NCI-H1092 (cell line): ENCODE measurements around the gene TP53AIP1.
A peak's percentile ranks its signal among the peaks of the same experiment; 100 is the strongest.

Experiments used
- DNase-seq: peaks from one replicate; lab custom pipeline; 2025; lab: John Stamatoyannopoulos, UW

Gene TP53AIP1, protein sequence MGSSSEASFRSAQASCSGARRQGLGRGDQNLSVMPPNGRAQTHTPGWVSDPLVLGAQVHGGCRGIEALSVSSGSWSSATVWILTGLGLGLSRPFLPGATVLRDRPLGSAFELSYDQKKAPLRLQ

DNA sequence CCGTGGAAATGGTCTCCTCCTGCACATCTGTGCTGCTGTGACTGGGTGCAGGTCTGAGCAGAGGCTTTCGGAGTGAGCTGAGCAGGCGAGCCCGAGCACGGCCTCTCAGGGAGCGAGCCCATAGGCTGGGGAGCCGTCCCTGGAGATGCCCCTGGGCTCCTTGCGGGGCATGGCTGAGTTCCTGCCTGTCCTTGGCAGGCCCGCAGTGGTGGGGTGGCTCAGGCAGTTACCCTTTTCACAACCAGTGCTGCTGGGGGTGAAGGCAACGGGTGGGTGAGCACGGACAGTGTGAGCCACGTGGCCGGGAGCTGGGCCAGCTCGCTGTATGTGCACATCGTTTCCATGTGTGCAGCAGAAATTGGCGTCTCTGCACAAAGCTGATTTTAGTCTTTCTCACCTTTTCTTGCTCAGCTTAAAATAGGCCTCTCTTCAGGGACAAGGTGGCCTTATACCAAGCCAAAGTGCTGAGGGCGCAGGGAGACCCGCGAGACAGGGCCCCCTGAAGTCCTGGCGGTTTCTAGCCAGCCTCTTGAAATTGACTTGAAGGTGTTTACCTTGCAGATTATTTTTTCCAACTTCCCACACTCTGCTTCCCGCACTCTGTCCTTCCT lies at the start of gene TP53AIP1:
TSS of gene TP53AIP1 (minus strand) at position 55 of the 611 bp plus-strand sequence. CDS start 5,053 bp downstream, outside the sequence.
- DNase-seq = no peak

DNA sequence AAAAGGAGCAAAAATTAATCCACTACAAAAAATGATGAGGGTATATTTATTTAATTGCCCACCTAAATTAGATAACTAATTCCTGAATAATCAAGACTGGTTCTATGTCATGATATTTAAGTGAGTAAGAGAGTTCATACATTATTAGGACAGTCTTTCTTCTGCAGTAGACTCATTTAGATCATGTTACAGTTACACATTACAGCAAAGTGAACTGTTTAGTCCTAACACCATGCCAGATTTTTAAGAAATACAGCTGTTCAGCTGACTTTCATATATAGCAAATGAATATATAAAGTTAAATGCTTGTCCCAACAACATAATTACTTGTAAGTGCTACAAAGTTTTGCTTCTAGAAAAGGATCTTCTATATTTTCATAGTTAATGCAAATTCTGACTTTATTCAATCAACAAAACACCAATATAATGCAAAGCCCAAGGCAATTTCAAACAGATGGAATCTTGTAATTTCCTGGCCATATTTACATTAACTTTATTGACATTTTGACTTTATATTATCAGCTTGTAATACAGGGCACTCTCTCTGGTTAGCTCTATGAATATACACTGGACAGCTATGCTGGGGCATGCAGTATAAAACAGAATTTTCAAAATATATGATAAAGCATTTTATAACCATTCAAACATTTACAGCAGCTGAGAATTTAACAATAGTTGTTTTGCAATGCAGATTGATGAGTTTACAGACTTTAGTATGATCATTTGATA lies 45.7 kb upstream of the TP53AIP1 start:
- no peak for DNase-seq

DNA sequence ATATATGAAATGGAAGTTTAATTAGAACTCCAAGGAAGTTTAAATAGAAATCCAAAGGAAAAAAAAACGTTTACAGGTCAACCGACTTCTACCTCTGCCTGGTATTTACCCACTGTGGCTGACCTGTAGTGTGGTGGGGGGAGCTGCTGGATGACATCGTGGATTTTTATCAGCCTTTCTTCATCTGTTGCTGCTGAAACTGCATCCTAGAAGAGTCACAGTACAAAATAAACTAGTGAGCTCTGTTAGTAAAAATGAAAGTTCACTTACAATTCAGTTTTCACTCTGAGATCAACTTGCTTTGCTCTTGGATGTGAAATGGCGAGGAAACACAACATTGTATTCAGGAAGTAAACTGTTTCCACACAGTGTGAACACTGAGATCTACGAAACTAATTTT lies 43.2 kb upstream of the TP53AIP1 start:
- DNase-seq = no peak

DNA sequence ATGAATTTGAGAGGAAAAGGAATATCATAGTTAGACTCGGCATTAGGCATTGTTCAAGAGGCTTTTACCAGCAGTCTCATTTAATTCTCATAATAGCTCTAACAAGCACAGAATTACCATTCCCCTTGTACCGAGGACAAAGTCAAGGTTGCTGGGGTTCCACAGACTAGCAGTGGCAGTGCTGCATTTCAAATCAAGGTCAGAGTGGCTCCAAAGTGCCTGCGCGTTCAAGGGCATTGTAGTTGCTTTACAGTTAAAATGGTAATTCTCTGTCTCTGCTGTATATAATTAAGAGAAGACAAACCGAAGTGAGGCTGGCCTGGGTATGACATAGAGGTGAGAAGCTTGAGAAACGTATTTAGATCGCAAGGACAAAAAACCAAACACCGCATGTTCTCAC lies 40.4 kb upstream of the TP53AIP1 start:
- DNase-seq = no peak

DNA sequence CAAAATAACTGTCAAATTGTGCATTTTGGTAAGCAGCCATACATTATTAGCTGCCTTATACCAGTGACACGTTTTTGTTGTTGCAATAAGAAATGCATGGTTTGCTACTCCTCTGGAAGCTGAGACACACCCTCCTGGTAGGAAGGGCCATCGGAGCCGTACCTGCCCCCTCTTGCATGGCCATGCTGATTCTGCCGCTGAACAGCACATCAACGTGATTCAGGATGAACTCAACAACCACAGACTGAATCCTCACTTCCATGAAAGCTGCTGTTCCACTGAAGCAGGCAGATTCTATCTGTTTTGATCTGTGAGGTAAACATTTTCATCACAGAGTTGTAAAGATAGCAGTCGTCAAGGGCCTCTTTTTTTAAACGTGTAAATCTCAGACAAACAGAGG lies 38.6 kb upstream of the TP53AIP1 start:
- DNase-seq = no peak

DNA sequence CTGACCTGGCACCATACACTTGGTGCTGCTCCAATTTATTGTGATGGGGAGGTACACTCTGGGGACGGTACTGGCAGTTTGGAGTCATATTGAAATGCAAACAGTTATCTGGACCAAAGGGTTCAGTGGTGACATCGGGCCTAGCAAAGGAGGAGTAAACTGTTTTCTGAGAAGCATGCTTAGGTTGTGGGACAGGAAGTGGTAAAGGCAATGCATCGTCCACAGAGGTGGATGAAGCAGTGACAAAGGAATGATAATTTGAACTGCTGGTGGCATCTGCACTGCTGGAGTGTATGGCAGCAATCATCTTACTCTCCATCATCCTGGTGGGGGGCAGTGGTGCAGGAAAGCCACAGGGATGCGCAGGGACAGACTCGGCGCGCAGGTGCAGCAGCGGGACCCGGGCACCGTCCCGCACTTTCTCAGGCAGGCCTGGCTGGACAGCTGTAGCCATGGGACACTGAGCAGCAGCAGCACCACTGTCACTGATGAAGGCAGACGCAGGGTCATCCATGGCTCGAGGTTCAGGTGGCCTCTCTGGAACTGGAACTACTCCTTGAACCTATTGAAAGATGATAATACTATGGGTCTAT lies 28.0 kb upstream of the TP53AIP1 start:
- DNase-seq = no peak

DNA sequence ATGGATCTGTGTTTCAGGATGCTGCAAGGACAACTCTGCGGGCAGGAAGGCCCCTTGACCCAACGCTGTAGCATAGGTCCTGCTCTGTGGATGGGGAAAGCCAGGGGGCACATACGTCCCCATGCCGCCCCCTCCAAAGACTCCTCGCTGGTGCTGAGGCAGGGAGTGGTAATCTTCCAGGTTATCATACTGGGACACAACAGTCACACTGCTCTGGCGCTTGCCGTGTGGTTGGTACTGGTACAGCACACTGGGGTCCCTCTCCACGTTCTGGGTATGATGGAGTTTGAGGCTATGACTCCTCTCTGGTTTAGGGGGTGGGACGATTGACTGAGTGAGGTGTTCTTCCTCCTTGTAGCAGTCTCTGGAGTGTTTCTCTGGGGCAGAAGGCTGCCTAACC lies 26.2 kb upstream of the TP53AIP1 start:
- DNase-seq = no peak

DNA sequence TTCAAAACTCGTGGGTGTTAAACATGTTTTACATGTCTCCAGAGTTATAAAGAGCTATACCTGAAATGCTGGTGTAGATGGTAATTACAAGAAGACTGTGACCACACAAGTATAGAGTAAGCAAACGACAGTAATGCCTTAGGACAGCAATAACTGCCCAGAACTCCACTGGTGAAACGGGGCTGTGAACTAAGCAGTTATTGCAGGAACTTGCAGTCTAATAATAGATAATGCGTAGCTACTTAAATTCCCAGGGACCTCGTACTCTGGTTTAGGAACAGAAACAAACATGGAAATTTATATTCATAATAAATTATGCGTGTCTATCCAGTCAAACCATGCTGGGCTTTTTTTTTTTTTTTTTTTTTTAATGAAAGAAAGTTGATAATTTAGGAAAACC lies 24.9 kb upstream of the TP53AIP1 start:
- no peak for DNase-seq

DNA sequence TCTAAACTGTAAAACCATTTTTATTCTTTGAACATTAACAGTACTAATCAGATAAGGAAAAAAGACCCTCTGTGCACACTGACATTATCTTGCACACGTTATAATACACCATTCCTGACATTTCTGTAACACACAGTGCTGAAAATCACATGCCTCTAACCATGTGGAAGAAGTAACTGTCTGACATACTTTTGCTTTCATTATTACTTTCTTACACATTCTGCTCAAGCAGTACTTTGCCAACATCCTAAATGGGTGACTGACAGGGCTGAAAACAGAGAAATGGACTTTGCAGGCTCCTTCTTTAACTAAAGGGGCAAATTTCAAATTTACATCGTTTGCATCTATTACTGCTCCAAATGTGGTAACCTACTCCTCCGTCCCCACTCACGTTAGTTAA lies 22.8 kb upstream of the TP53AIP1 start:
- no peak for DNase-seq

DNA sequence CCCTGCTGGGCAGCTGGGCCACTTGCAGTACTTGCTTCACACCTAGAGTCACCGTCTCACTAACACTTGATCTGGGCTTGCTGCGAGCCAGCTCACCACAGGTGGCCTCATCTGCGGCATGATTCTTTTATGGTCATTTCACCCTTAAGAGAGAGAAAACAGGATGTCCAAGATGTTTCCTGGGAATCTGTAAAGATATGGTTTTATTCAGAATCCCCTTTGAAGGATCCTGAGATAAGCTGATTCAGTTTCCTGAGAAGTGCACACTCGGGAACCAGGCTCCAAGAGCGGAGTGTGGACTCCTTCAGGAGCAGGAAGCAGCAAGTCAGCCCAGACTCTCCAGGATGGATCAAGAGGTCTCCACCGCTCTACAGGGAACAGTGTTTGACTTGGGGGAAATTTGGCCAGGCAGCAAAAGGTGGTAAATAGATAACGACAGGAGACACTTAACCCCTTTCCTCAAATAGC lies 21.8 kb upstream of the TP53AIP1 start:
- no peak for DNase-seq

DNA sequence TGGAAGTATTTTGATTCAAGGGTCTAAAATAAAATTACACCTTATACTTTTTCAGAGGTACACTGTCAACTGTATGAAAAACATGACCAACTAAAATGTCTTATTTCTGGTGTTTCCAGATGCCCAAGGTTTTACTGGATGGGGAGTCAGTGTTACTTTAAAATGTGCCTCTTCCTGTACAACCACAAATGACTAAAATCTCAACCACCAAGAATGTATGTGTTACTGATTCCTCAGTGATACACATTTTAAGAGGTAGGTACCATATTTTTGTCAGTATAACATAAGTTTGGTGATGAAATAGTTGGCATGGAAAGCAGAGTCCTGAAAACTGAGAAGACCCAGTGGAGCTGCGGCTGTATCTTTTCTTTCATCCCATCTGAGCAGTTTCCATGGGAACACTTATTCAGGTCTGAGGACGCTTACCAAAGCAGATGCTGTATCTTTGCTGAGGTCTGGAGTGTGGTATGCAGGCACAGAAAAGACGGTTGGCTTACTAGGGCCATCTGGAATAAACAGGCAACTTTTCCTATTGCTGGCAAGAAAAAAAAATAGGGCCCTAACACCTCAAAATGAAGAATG lies 21.2 kb upstream of the TP53AIP1 start:
- DNase-seq = no peak

DNA sequence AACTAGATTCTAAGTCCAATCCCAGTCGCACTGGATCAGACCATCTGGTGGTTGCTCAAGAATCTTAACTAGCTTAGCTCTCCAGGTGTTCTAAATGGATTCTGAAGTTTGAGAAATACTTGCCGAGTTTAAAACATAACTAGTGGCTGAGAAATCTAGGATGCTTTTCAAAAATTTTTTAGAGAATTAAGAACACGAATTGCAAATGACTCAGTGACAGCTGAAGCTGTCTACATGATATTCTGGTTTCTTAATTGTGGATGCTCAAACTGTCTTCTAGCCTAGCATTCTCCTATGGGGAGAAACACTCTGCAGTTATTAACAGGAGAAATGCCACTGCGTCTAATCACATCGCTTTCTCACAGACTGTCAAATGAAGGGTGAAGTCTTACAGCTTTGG lies 20.2 kb upstream of the TP53AIP1 start:
- no peak for DNase-seq

DNA sequence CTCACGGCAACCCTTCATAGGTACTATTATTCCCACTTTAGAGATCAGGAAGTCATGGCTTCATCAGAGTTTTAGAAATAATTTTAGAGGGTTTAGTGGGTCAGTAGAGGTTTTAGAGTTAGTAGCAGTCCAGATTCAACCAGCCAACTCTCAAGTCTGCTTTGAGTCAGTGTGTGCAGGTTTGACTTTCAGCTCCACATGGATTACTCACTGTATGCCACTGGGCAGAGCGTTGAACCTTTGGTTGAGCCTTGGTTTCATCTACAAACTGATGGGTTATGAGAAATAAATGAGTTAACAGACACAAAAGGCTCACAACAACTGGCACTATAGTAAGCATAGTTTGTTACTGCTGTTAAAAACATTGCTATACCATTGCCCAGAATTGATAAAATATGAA lies 19.0 kb upstream of the TP53AIP1 start:
- no peak for DNase-seq

DNA sequence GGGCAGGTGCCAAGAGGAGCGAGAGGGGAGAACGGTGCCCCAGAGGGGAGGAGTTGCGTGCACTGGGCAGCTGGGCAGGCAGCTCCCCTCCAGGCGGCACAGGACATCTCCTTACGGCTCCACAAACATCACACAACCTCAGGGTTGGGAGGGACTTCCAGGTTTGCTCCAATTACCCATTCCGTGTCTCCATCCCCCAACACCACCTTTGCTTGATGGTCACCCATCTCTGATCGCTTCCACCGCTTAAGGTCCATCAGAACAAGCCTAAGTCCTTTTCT lies 14.5 kb upstream of the TP53AIP1 start:
- DNase-seq = no peak

DNA sequence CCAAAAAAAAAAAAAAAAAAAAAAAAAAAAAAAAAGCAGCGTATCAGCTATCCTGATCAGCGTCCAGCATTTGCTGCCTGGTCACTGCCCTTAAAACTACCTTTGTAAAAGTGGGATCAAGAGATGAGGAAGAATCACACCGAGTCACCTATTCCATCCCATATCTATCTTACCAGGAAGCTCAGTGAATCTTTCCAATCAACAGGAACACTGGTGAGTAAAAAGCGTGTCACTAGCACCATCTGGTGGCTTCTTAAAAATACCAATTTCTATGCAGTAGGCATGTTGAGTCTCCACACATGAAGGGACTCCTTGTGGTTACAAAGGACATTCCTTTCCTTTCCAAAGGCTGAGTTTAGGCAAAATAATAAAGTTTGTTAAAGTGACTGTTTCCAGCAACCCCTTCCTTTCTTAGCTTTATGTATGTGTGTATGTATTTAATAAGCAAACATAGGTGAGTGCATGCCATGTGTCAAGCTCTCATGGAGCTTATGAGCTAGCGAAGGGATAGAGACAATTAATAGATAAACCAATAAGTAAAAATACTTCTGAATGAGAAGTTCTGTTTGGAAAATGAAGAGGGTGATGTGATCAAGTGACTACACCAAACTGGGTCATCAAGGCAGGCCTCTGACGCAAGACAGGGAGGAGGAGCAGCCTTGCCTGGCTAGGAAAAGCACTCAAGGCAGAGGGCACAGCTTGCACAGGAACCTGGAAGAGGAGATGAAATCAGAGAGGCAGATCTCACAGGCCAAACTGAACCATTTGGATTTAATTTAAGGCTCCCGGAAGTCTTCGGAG lies 13.9 kb upstream of the TP53AIP1 start:
- DNase-seq = peak; percentile 83

DNA sequence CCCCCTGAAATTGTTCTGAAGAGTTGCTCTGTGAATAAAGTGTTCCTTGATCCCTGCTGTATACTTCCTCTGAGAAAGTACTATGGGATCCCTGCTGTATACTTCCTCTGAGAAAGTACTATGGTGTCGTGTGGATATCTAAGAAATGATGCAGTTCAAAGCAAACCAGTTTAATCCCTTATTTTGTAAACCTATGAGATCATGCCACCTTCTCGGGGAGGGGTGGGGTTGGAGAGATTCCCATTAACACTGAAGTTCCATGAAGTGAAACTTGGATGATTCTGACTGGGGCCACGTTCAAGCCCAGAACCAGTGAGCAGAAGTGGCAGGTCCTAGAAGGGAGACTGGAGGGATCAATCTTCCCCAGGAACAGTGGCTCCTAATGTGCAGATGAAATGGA lies 13.0 kb upstream of the TP53AIP1 start:
- no peak for DNase-seq

DNA sequence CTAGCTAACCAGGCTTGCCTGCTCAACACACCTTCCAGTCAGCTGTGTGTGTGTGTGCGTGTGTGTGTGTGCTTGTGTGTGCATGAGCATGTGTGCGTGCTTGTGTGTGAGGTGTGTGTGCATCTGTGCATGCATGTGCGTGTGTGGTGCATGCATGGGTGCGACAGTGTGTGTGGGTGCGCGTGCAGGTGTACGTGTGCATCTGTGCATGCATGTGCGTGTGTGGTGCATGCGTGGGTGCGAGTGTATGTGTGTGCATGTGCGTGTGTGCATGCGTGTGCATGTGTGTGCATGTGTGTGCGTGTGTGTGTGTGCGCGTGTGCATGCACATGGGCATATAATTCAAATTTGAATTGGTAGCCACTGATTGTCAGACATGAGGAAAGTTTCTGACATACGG lies 10.5 kb upstream of the TP53AIP1 start:
- DNase-seq = no peak

DNA sequence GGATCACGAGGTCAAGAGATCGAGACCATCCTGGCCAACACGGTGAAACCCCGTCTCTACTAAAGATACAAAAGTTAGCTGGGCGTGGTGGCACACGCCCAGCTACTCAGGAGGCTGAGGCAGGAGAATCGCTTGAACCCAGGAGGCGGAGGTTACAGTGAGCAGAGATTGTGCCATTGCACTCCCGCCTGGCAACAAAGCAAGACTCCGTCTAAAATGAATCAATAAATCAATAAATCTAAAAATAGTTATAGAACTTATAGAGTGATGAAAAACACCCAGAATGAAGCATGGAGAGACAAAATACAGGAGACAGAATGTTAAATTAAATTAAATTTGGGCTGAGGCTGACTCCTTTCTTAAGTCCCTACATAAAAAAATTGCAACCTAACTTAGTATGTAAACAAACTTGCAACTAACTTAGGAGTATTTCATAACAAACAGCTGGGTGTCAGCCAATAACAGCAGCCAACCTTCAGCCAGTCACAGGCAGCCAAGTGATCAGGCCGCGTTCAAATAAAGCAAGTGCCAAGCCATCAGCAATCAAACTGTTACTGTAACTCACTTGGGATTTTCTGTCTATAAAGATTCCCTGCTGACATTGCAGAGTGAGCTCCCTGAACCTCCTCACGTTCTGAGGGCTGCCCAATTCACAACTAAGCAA lies 7.3 kb upstream of the TP53AIP1 start:
- DNase-seq = no peak

DNA sequence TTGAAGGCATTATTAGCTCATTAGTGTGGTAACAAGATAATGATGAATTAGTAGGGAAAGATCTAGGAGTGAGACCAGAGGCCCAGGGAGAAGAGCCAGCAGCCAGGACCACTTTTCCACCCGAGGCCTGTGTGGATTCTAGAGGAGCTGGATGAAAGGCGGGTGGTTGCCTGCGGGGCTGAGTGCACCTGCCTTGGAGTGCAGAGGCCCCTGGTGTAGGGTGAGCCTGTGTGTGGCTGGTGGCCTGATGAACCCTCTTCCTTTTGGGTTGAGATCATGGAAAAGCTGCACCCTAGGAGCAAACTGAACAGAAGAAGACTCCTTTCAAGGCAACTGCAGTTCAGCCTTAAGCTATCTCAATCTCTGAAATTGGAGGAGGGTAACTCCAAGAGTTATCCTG lies 5.9 kb upstream of the TP53AIP1 start:
- peak; percentile 24 for DNase-seq

DNA sequence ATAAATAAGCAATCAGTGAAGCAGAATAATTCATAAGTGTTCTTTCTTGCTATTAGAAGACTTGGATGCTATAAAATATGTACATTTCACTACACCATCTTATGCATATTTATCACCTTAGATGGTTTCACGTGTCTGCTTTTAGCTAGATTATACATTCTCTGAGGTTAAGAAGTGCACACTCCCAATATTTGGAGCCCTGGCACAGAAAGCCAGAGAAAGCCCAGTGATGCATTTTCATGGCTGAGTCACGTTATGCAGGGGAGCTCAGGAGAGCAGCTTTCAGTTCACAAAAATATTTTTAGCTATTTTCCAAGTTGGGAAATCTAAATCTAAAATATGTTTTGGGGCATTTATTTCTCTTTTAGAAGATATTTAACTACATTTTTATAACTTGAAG lies 5.1 kb upstream of the TP53AIP1 start:
- DNase-seq = no peak

DNA sequence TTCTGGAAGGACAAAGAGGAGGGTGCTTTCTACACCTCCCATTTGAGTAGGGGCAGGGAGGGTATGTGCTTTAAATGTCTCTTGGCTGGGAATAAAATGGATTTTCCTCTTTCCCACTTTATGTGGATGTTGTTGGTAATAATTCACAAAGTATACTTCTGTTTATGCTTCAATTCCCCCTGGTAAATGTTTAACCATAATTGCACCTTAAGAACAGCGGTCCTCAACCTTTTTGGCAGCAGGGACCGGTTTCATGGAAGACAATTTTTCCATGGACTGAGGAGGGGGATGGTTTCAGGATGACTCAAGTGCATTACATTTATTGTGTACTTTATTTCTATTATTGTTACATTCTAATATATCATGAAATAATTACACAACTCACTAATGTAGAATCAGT lies 4.0 kb upstream of the TP53AIP1 start:
- DNase-seq = no peak
